ENCODE measurements around the gene TTC3.
"Not testable (repeated sequence)": the region's sequence is repeated elsewhere in the genome, so short reads cannot be mapped to it uniquely, and the experiment has no call there.

The TTC3 gene

GRCh38 chr21:37220981-37221664, 148.1 kb downstream of the TTC3 start:
- WGBS (ENCODE audit: insufficient coverage, insufficient read length), result no CpG with 5 or more reads among the region's 46 CpGs
- Histone ChIP-seq H3K36me3 (ENCODE audit: control insufficient read depth, insufficient read depth, low read length) (peaks cover 13% of the 10 kb centered on the region), H3K27me3 (ENCODE audit: control insufficient read depth, insufficient read depth, low read length) (no peaks in the 10 kb centered on the region; the same call in 1 of the 2 replicates), H3K4me1 (ENCODE audit: control insufficient read depth, insufficient read depth, low read length) (no peaks in the 10 kb centered on the region), H3K4me3 (ENCODE audit: low read length) (peak overlapping the region; percentile 45), H3K27ac (ENCODE audit: low read length) (no peak overlapping the region), H3K9me3 (ENCODE audit: control insufficient read depth, insufficient read depth, low read length) (no peaks in the 10 kb centered on the region; the same call in 1 of the 2 replicates)
- DNase-seq (ENCODE audit: low read depth, low spot score), result peak; percentile 61

GRCh38 chr21:37222248-37222647, 149.2 kb downstream of the TTC3 start:
- DNase-seq (ENCODE audit: low read depth, low spot score); H3K4me3 ChIP-seq (ENCODE audit: low read length); H3K9me3 ChIP-seq (ENCODE audit: control insufficient read depth, insufficient read depth, low read length); H3K27me3 ChIP-seq (ENCODE audit: control insufficient read depth, insufficient read depth, low read length); H3K27ac ChIP-seq (ENCODE audit: low read length); H3K4me1 ChIP-seq (ENCODE audit: control insufficient read depth, insufficient read depth, low read length): not testable (repeated sequence)
- no CpG with 5 or more reads among the region's 3 CpGs for WGBS (ENCODE audit: insufficient coverage, insufficient read length)
- H3K36me3 ChIP-seq (ENCODE audit: control insufficient read depth, insufficient read depth, low read length), result peaks cover 21% of the 10 kb centered on the region

- Histone ChIP-seq H3K4me1 (ENCODE audit: control insufficient read depth, insufficient read depth, low read length) (no peaks in the 10 kb centered on the region), H3K36me3 (ENCODE audit: control insufficient read depth, insufficient read depth, low read length) (peaks cover 27% of the 10 kb centered on the region), H3K27ac (ENCODE audit: low read length) (no peak overlapping the region), H3K27me3 (ENCODE audit: control insufficient read depth, insufficient read depth, low read length) (no peaks in the 10 kb centered on the region; the same call in 1 of the 2 replicates), H3K4me3 (ENCODE audit: low read length) (no peak overlapping the region), H3K9me3 (ENCODE audit: control insufficient read depth, insufficient read depth, low read length) (no peaks in the 10 kb centered on the region; the same call in 1 of the 2 replicates)
- WGBS (ENCODE audit: insufficient coverage, insufficient read length), result no CpG with 5 or more reads among the region's 2 CpGs
- DNase-seq (ENCODE audit: low read depth, low spot score), result no peak
These were observed 150.8 kb downstream of the TTC3 start for GRCh38 chr21:37223804-37224345.

GRCh38 chr21:37224861-37225839, 152.1 kb downstream of the TTC3 start:
- H3K4me3 ChIP-seq (ENCODE audit: low read length), result no peak overlapping the region
- no peak for DNase-seq (ENCODE audit: low read depth, low spot score)
- no peak overlapping the region for H3K27ac ChIP-seq (ENCODE audit: low read length)
- peaks cover 27% of the 10 kb centered on the region for H3K36me3 ChIP-seq (ENCODE audit: control insufficient read depth, insufficient read depth, low read length)
- no peaks in the 10 kb centered on the region; the same call in 1 of the 2 replicates for H3K9me3 ChIP-seq (ENCODE audit: control insufficient read depth, insufficient read depth, low read length)
- no peaks in the 10 kb centered on the region; the same call in 1 of the 2 replicates for H3K27me3 ChIP-seq (ENCODE audit: control insufficient read depth, insufficient read depth, low read length)
- H3K4me1 ChIP-seq (ENCODE audit: control insufficient read depth, insufficient read depth, low read length), result no peaks in the 10 kb centered on the region
- no CpG with 5 or more reads among the region's 21 CpGs for WGBS (ENCODE audit: insufficient coverage, insufficient read length)

GRCh38 chr21:37226041-37226920, 153.2 kb downstream of the TTC3 start:
- Histone ChIP-seq H3K4me3 (ENCODE audit: low read length) (no peak overlapping the region), H3K4me1 (ENCODE audit: control insufficient read depth, insufficient read depth, low read length) (no peaks in the 10 kb centered on the region), H3K27ac (ENCODE audit: low read length) (no peak overlapping the region), H3K27me3 (ENCODE audit: control insufficient read depth, insufficient read depth, low read length) (no peaks in the 10 kb centered on the region), H3K36me3 (ENCODE audit: control insufficient read depth, insufficient read depth, low read length) (peaks cover 32% of the 10 kb centered on the region), H3K9me3 (ENCODE audit: control insufficient read depth, insufficient read depth, low read length) (no peaks in the 10 kb centered on the region; the same call in 1 of the 2 replicates)
- DNase-seq (ENCODE audit: low read depth, low spot score), result no peak
- no CpG with 5 or more reads among the region's 18 CpGs for WGBS (ENCODE audit: insufficient coverage, insufficient read length)

- DNase-seq (ENCODE audit: low read depth, low spot score), result no peak
- no peak overlapping the region for H3K4me3 ChIP-seq (ENCODE audit: low read length)
- no peak overlapping the region for H3K27ac ChIP-seq (ENCODE audit: low read length)
- no CpG with 5 or more reads among the region's 38 CpGs for WGBS (ENCODE audit: insufficient coverage, insufficient read length)
- no peaks in the 10 kb centered on the region for H3K27me3 ChIP-seq (ENCODE audit: control insufficient read depth, insufficient read depth, low read length)
- peaks cover 38% of the 10 kb centered on the region for H3K36me3 ChIP-seq (ENCODE audit: control insufficient read depth, insufficient read depth, low read length)
- no peaks in the 10 kb centered on the region for H3K4me1 ChIP-seq (ENCODE audit: control insufficient read depth, insufficient read depth, low read length)
- H3K9me3 ChIP-seq (ENCODE audit: control insufficient read depth, insufficient read depth, low read length), result no peaks in the 10 kb centered on the region
These were observed 154.3 kb downstream of the TTC3 start for GRCh38 chr21:37227071-37228002.

- DNase-seq (ENCODE audit: low read depth, low spot score), result no peak
- Histone ChIP-seq H3K9me3 (ENCODE audit: control insufficient read depth, insufficient read depth, low read length) (no peaks in the 10 kb centered on the region), H3K4me3 (ENCODE audit: low read length) (no peak overlapping the region), H3K4me1 (ENCODE audit: control insufficient read depth, insufficient read depth, low read length) (no peaks in the 10 kb centered on the region), H3K36me3 (ENCODE audit: control insufficient read depth, insufficient read depth, low read length) (peaks cover 40% of the 10 kb centered on the region), H3K27ac (ENCODE audit: low read length) (no peak overlapping the region), H3K27me3 (ENCODE audit: control insufficient read depth, insufficient read depth, low read length) (no peaks in the 10 kb centered on the region)
- no CpG with 5 or more reads among the region's 16 CpGs for WGBS (ENCODE audit: insufficient coverage, insufficient read length)
These were observed 154.9 kb downstream of the TTC3 start for GRCh38 chr21:37228003-37228400.

GRCh38 chr21:37230632-37231248, 157.7 kb downstream of the TTC3 start:
- Histone ChIP-seq H3K4me1 (ENCODE audit: control insufficient read depth, insufficient read depth, low read length) (no peaks in the 10 kb centered on the region), H3K27ac (ENCODE audit: low read length) (no peak overlapping the region), H3K4me3 (ENCODE audit: low read length) (no peak overlapping the region), H3K36me3 (ENCODE audit: control insufficient read depth, insufficient read depth, low read length) (peaks cover 30% of the 10 kb centered on the region), H3K9me3 (ENCODE audit: control insufficient read depth, insufficient read depth, low read length) (no peaks in the 10 kb centered on the region), H3K27me3 (ENCODE audit: control insufficient read depth, insufficient read depth, low read length) (no peaks in the 10 kb centered on the region)
- no CpG with 5 or more reads among the region's 23 CpGs for WGBS (ENCODE audit: insufficient coverage, insufficient read length)
- DNase-seq (ENCODE audit: low read depth, low spot score), result no peak

GRCh38 chr21:37231249-37231645, 158.2 kb downstream of the TTC3 start:
- WGBS (ENCODE audit: insufficient coverage, insufficient read length), result no CpG with 5 or more reads among the region's 12 CpGs
- Histone ChIP-seq H3K4me3 (ENCODE audit: low read length) (no peak overlapping the region), H3K27ac (ENCODE audit: low read length) (no peak overlapping the region), H3K27me3 (ENCODE audit: control insufficient read depth, insufficient read depth, low read length) (no peaks in the 10 kb centered on the region), H3K36me3 (ENCODE audit: control insufficient read depth, insufficient read depth, low read length) (peaks cover 26% of the 10 kb centered on the region), H3K4me1 (ENCODE audit: control insufficient read depth, insufficient read depth, low read length) (no peaks in the 10 kb centered on the region), H3K9me3 (ENCODE audit: control insufficient read depth, insufficient read depth, low read length) (no peaks in the 10 kb centered on the region)
- DNase-seq (ENCODE audit: low read depth, low spot score), result no peak
